Cortex of kidney (tissue), 1 donor: ENCODE results near the gene SERPINI1.
"Not testable (repeated sequence)": the region's sequence is repeated elsewhere in the genome, so short reads cannot be mapped to it uniquely, and the experiment has no call there.

ENCODE experiments used
- DNase-seq: peaks from one replicate; lab custom pipeline; 2025; lab: John Stamatoyannopoulos, UW

The SERPINI1 gene

GRCh38 chr3:167787440-167787839, 51.9 kb downstream of the SERPINI1 start:
- DNase-seq, result no peak

GRCh38 chr3:167798443-167798842, 62.9 kb downstream of the SERPINI1 start:
- no peak for DNase-seq

GRCh38 chr3:167808910-167809309, 73.4 kb downstream of the SERPINI1 start:
- DNase-seq, result no peak

GRCh38 chr3:167810236-167810635, 74.7 kb downstream of the SERPINI1 start:
- no peak for DNase-seq

GRCh38 chr3:167811031-167811430, 75.5 kb downstream of the SERPINI1 start:
- DNase-seq, result no peak

GRCh38 chr3:167813169-167814123, 77.9 kb downstream of the SERPINI1 start:
- DNase-seq, result no peak

- DNase-seq, result no peak
Observed at GRCh38 chr3:167814441-167814951, 79.0 kb downstream of the SERPINI1 start.

- DNase-seq, result no peak
Observed at GRCh38 chr3:167816953-167817352, 81.4 kb downstream of the SERPINI1 start.

- DNase-seq, result no peak
Observed at GRCh38 chr3:167820102-167820865, 84.8 kb downstream of the SERPINI1 start.

GRCh38 chr3:167821248-167821805, 85.8 kb downstream of the SERPINI1 start:
- DNase-seq, result no peak

GRCh38 chr3:167823738-167824137, 88.2 kb downstream of the SERPINI1 start:
- DNase-seq, result no peak

- not testable (repeated sequence) for DNase-seq
Observed at GRCh38 chr3:167827588-167827987, 92.1 kb downstream of the SERPINI1 start.

- no peak for DNase-seq
Observed at GRCh38 chr3:167829071-167829470, 93.5 kb downstream of the SERPINI1 start.

- no peak for DNase-seq
Observed at GRCh38 chr3:167830007-167830406, 94.5 kb downstream of the SERPINI1 start.

GRCh38 chr3:167835359-167835758, 99.8 kb downstream of the SERPINI1 start:
- DNase-seq, result no peak

- DNase-seq, result no peak
Observed at GRCh38 chr3:167835953-167836352, 100.4 kb downstream of the SERPINI1 start.

GRCh38 chr3:167837466-167837865, 101.9 kb downstream of the SERPINI1 start:
- DNase-seq, result no peak

- DNase-seq, result no peak
Observed at GRCh38 chr3:167839460-167840134, 104.1 kb downstream of the SERPINI1 start.

- no peak for DNase-seq
Observed at GRCh38 chr3:167840247-167840646, 104.7 kb downstream of the SERPINI1 start.

GRCh38 chr3:167843481-167843880, 108.0 kb downstream of the SERPINI1 start:
- DNase-seq, result no peak

GRCh38 chr3:167843886-167844285, 108.4 kb downstream of the SERPINI1 start:
- DNase-seq, result no peak

- no peak for DNase-seq
Observed at GRCh38 chr3:167844528-167844927, 109.0 kb downstream of the SERPINI1 start.
